ENCODE results near the gene DERA. TPM values are rescaled to one million over a fixed set of nuclear protein-coding genes. Genes with fewer than 3 reads are reported as not detected.
"Not testable (repeated sequence)": the region's sequence is repeated elsewhere in the genome, so short reads cannot be mapped to it uniquely, and the experiment has no call there.

The DERA gene
- polyA plus RNA-seq, 1 donor (not counting 4 experiments of a cell fraction or from before 2014, with no cell fraction given) = 34.2 TPM

GRCh38 chr12:15963271-15963670 lies 52.1 kb downstream of the DERA start:
- Histone ChIP-seq H3K4me2 (ENCODE audit: control insufficient read depth, extremely low read depth, insufficient read depth, low read depth, low read length) (peak overlapping the region; percentile 65), H3K9me3 (ENCODE audit: control insufficient read depth, low read depth, low read length) (no peaks in the 10 kb centered on the region), H4K20me1 (ENCODE audit: control insufficient read depth, extremely low read depth, insufficient read depth, low read length) (no peaks in the 10 kb centered on the region), H3K79me2 (ENCODE audit: control insufficient read depth, insufficient read depth, low read length) (no peaks in the 10 kb centered on the region), H3K36me3 (ENCODE audit: control insufficient read depth in 2 of 2, extremely low read depth in 1 of 2, insufficient read depth in 2 of 2, low read length in 2 of 2) (peaks cover 2 to 8% of the 10 kb centered on the region in 2 experiments), H3K9ac (ENCODE audit: control insufficient read depth, extremely low read depth, insufficient read depth, low read length) (no peak overlapping the region), H3K9me1 (ENCODE audit: control insufficient read depth, extremely low read depth, insufficient read depth, low read length) (no peaks in the 10 kb centered on the region), H3K27me3 (ENCODE audit: control insufficient read depth, extremely low read depth, insufficient read depth, low read length) (no peaks in the 10 kb centered on the region), H3K4me1 (ENCODE audit: control insufficient read depth, extremely low read depth, insufficient read depth, low read length) (peaks cover 17% of the 10 kb centered on the region), H2AFZ (ENCODE audit: control insufficient read depth, low read length) (no peak overlapping the region), H3K27ac (ENCODE audit: control insufficient read depth, insufficient read depth, low read length) (peak overlapping the region; percentile 84), H3K4me3 (ENCODE audit: control insufficient read depth in 2 of 3, extremely low read depth in 1 of 3, insufficient read depth in 2 of 3, low read depth in 1 of 3, low read length in 3 of 3) (peak overlapping the region in 1 of 3 experiments; percentile 18)
- DNase-seq (ENCODE audit: low read depth, low spot score) = peak; percentile 25
- TF ChIP-seq CTCF (optimal IDR thresholded peaks at IDR 0.05 in 1 of 3, IDR thresholded peaks at IDR 0.05 in 1 of 3, conservative IDR thresholded peaks at IDR 0.05 in 1 of 3; ENCODE audit: extremely low read depth in 1 of 3, insufficient read depth in 2 of 3, low read length in 3 of 3) (no peak), EZH2 (IDR thresholded peaks at IDR 0.05; ENCODE audit: low read length) (no peak)
- dilution Hi-C loops (cut with MboI; ENCODE audit: extremely low pct_ligation_motif_present, low sequenced_read_pairs) = no loop called here
- FAIRE-seq = no peak

- H4K20me1 ChIP-seq (ENCODE audit: control insufficient read depth, extremely low read depth, insufficient read depth, low read length) = no peaks in the 10 kb centered on the region
- no peak for DNase-seq (ENCODE audit: low read depth, low spot score)
- TF ChIP-seq EZH2 (IDR thresholded peaks at IDR 0.05; ENCODE audit: low read length) = no peak
- TF ChIP-seq CTCF (optimal IDR thresholded peaks at IDR 0.05 in 1 of 3, IDR thresholded peaks at IDR 0.05 in 1 of 3, conservative IDR thresholded peaks at IDR 0.05 in 1 of 3; ENCODE audit: extremely low read depth in 1 of 3, insufficient read depth in 2 of 3, low read length in 3 of 3) = no peak
- no peak overlapping the region for H3K9ac ChIP-seq (ENCODE audit: control insufficient read depth, extremely low read depth, insufficient read depth, low read length)
- no peaks in the 10 kb centered on the region for H3K9me1 ChIP-seq (ENCODE audit: control insufficient read depth, extremely low read depth, insufficient read depth, low read length)
- no peak for FAIRE-seq
- H3K27ac ChIP-seq (ENCODE audit: control insufficient read depth, insufficient read depth, low read length) = no peak overlapping the region
- no peaks in the 10 kb centered on the region for H3K9me3 ChIP-seq (ENCODE audit: control insufficient read depth, low read depth, low read length)
- H3K4me2 ChIP-seq (ENCODE audit: control insufficient read depth, extremely low read depth, insufficient read depth, low read depth, low read length) = no peak overlapping the region
- H3K4me3 ChIP-seq (ENCODE audit: control insufficient read depth in 2 of 3, extremely low read depth in 1 of 3, insufficient read depth in 2 of 3, low read depth in 1 of 3, low read length in 3 of 3) = no peak overlapping the region
- H3K79me2 ChIP-seq (ENCODE audit: control insufficient read depth, insufficient read depth, low read length) = no peaks in the 10 kb centered on the region
- no peaks in the 10 kb centered on the region for H3K27me3 ChIP-seq (ENCODE audit: control insufficient read depth, extremely low read depth, insufficient read depth, low read length)
- no peak overlapping the region for H2AFZ ChIP-seq (ENCODE audit: control insufficient read depth, low read length)
- peaks cover 1 to 4% of the 10 kb centered on the region in 2 experiments for H3K36me3 ChIP-seq (ENCODE audit: control insufficient read depth in 2 of 2, extremely low read depth in 1 of 2, insufficient read depth in 2 of 2, low read length in 2 of 2)
- dilution Hi-C loops (cut with MboI; ENCODE audit: extremely low pct_ligation_motif_present, low sequenced_read_pairs) = no loop called here
- peaks cover 17% of the 10 kb centered on the region for H3K4me1 ChIP-seq (ENCODE audit: control insufficient read depth, extremely low read depth, insufficient read depth, low read length)
These were observed 55.3 kb downstream of the DERA start for GRCh38 chr12:15966426-15966825.

GRCh38 chr12:15967053-15967452 lies 55.9 kb downstream of the DERA start:
- dilution Hi-C loops (cut with MboI; ENCODE audit: extremely low pct_ligation_motif_present, low sequenced_read_pairs); H3K4me3 ChIP-seq (ENCODE audit: control insufficient read depth in 2 of 3, extremely low read depth in 1 of 3, insufficient read depth in 2 of 3, low read depth in 1 of 3, low read length in 3 of 3); DNase-seq (ENCODE audit: low read depth, low spot score); H2AFZ ChIP-seq (ENCODE audit: control insufficient read depth, low read length); H3K27ac ChIP-seq (ENCODE audit: control insufficient read depth, insufficient read depth, low read length); FAIRE-seq; H3K9ac ChIP-seq (ENCODE audit: control insufficient read depth, extremely low read depth, insufficient read depth, low read length); H3K9me3 ChIP-seq (ENCODE audit: control insufficient read depth, low read depth, low read length); H3K9me1 ChIP-seq (ENCODE audit: control insufficient read depth, extremely low read depth, insufficient read depth, low read length); H4K20me1 ChIP-seq (ENCODE audit: control insufficient read depth, extremely low read depth, insufficient read depth, low read length); H3K36me3 ChIP-seq (ENCODE audit: control insufficient read depth in 2 of 2, extremely low read depth in 1 of 2, insufficient read depth in 2 of 2, low read length in 2 of 2); H3K79me2 ChIP-seq (ENCODE audit: control insufficient read depth, insufficient read depth, low read length); H3K4me2 ChIP-seq (ENCODE audit: control insufficient read depth, extremely low read depth, insufficient read depth, low read depth, low read length); H3K27me3 ChIP-seq (ENCODE audit: control insufficient read depth, extremely low read depth, insufficient read depth, low read length): not testable (repeated sequence)
- peaks cover 16% of the 10 kb centered on the region for H3K4me1 ChIP-seq (ENCODE audit: control insufficient read depth, extremely low read depth, insufficient read depth, low read length)

All from keratinocyte (primary cell).